ENCODE measurements around the gene CXCR4.

DNA sequence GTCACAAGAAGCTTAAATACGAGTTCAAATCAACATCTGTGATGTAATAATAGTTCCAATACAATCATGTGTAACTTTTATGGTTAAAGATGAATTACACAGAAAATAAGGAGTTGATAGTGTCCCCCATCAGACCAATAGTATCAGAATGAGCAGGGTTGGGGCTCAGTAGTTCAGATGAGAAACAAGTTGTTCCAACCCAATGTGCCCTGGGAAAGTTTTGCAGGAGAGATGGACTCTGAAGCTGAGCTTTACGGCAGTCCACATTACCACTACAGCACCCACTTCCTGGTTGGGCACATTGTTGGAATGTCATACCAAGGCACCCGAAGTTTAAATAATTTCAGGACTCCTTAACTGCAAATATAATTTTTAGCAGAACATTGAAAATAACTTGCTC lies 12.1 kb upstream of the CXCR4 start:
- no peak for TF ChIP-seq GATA2 (IDR thresholded peaks at IDR 0.05; ENCODE audit: low read depth, low read length)
- no peak for TF ChIP-seq GATA3 (IDR thresholded peaks at IDR 0.05; ENCODE audit: low read depth, low read length)
